ENCODE results near the gene CDH2.

- TF ChIP-seq CTCF (IDR thresholded peaks at IDR 0.05; ENCODE audit: poor library complexity, severe bottlenecking) (no peak), POLR2AphosphoS5 (IDR thresholded peaks at IDR 0.05) (no peak), TAF1 (IDR thresholded peaks at IDR 0.05; ENCODE audit: low read depth) (no peak), EZH2 (IDR thresholded peaks at IDR 0.05; ENCODE audit: borderline replicate concordance, insufficient read depth, low read length, poor library complexity, severe bottlenecking) (no peak), EP300 (conservative IDR thresholded peaks at IDR 0.05; ENCODE audit: poor library complexity, severe bottlenecking) (no peak), REST (IDR thresholded peaks at IDR 0.05; ENCODE audit: borderline replicate concordance) (no peak), SMC3 (conservative IDR thresholded peaks at IDR 0.05; ENCODE audit: poor library complexity) (no peak)
Observed at GRCh38 chr18:27921392-27921791, 255.5 kb downstream of the CDH2 start.
